ENCODE data around the gene GALNT18. TPM values are rescaled to one million over a fixed set of nuclear protein-coding genes. Genes with fewer than 3 reads are reported as not detected.

Gene GALNT18
- total and polyA plus RNA-seq, 2 of the 4 experiments (the other 2 are of a cell fraction): 9.5 to 11.3 TPM

- no peak overlapping the region for H2AK9ac ChIP-seq (replicated peaks; ENCODE audit: low read depth, low read length, poor library complexity)
- H3K56ac ChIP-seq (ENCODE audit: extremely low read depth, insufficient read depth, low read length): no peak overlapping the region
- no peak overlapping the region for H4K8ac ChIP-seq (ENCODE audit: low read depth in 2 of 2, low read length in 2 of 2)
- H2BK20ac ChIP-seq (ENCODE audit: low read depth, low read length): no peak overlapping the region
- POLR2A ChIA-PET (ENCODE audit: unreplicated experiment): no interaction called here
- no peak overlapping the region for H2BK15ac ChIP-seq (ENCODE audit: low read depth, low read length)
- no peak for TF ChIP-seq CEBPB (IDR thresholded peaks at IDR 0.05; ENCODE audit: low read depth, low read length)
- no peak for TF ChIP-seq RCOR1 (IDR thresholded peaks at IDR 0.05; ENCODE audit: insufficient replicate concordance, low read length)
- no peak for TF ChIP-seq FOS (IDR thresholded peaks at IDR 0.05; ENCODE audit: low read depth, low read length)
- no peak for TF ChIP-seq SMC3 (IDR thresholded peaks at IDR 0.05; ENCODE audit: low read depth, low read length)
- no peak for TF ChIP-seq NFE2L2 (IDR thresholded peaks at IDR 0.05; ENCODE audit: low read depth, low read length)
- no peak for TF ChIP-seq BHLHE40 (IDR thresholded peaks at IDR 0.05; ENCODE audit: low read depth, low read length)
- TF ChIP-seq MAZ (IDR thresholded peaks at IDR 0.05; ENCODE audit: borderline replicate concordance, low read depth, low read length): no peak
- TF ChIP-seq, protein P1, sequence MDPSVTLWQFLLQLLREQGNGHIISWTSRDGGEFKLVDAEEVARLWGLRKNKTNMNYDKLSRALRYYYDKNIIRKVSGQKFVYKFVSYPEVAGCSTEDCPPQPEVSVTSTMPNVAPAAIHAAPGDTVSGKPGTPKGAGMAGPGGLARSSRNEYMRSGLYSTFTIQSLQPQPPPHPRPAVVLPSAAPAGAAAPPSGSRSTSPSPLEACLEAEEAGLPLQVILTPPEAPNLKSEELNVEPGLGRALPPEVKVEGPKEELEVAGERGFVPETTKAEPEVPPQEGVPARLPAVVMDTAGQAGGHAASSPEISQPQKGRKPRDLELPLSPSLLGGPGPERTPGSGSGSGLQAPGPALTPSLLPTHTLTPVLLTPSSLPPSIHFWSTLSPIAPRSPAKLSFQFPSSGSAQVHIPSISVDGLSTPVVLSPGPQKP (IDR thresholded peaks at IDR 0.05; ENCODE audit: borderline replicate concordance, low read depth, low read length): no peak
- TF ChIP-seq MXI1 (IDR thresholded peaks at IDR 0.05; ENCODE audit: borderline replicate concordance, low read depth, low read length): no peak
- TF ChIP-seq, protein P2, sequence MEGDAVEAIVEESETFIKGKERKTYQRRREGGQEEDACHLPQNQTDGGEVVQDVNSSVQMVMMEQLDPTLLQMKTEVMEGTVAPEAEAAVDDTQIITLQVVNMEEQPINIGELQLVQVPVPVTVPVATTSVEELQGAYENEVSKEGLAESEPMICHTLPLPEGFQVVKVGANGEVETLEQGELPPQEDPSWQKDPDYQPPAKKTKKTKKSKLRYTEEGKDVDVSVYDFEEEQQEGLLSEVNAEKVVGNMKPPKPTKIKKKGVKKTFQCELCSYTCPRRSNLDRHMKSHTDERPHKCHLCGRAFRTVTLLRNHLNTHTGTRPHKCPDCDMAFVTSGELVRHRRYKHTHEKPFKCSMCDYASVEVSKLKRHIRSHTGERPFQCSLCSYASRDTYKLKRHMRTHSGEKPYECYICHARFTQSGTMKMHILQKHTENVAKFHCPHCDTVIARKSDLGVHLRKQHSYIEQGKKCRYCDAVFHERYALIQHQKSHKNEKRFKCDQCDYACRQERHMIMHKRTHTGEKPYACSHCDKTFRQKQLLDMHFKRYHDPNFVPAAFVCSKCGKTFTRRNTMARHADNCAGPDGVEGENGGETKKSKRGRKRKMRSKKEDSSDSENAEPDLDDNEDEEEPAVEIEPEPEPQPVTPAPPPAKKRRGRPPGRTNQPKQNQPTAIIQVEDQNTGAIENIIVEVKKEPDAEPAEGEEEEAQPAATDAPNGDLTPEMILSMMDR (conservative IDR thresholded peaks at IDR 0.05; ENCODE audit: low read depth, low read length): no peak
- no peak for TF ChIP-seq CHD1 (IDR thresholded peaks at IDR 0.05; ENCODE audit: low read depth, low read length)
- H4K20me1 ChIP-seq (ENCODE audit: insufficient read depth, low read length): no peaks in the 10 kb centered on the region
- H3K4me1 ChIP-seq (ENCODE audit: control insufficient read depth, insufficient read depth, low read length): no peaks in the 10 kb centered on the region
- H3K79me1 ChIP-seq (ENCODE audit: low read depth in 1 of 2, low read length in 2 of 2): no peaks in the 10 kb centered on the region
- 60% methylated on average over 1 of the region's 2 CpGs; no CpG with 5 or more reads in 1 of the 2 experiments for WGBS, 2 experiments (ENCODE audit: extremely low coverage in 2 of 2, insufficient read length in 1 of 2)
- no peaks in the 10 kb centered on the region for H3K9me3 ChIP-seq (ENCODE audit: control insufficient read depth, insufficient read depth, low read length)
- no peak overlapping the region for H3K14ac ChIP-seq (replicated peaks; ENCODE audit: low read depth, low read length)
- dilution Hi-C loops (cut with HindIII; ENCODE audit: low sequenced_read_pairs, unreplicated experiment): no loop called here
- CTCF ChIA-PET: no interaction called here
- H2BK120ac ChIP-seq (ENCODE audit: low read depth, low read length): no peak overlapping the region
- H3K18ac ChIP-seq (ENCODE audit: low read depth, low read length): no peak overlapping the region
- intact Hi-C loops (cut with micrococcal nuclease): no loop called here
- H3K9ac ChIP-seq (ENCODE audit: low read depth, low read length): no peak overlapping the region
- no peak for ATAC-seq (ENCODE audit: low read depth)
- H3K27me3 ChIP-seq (ENCODE audit: control insufficient read depth, insufficient read depth, low read length): peaks cover 11% of the 10 kb centered on the region
- in situ Hi-C loops (cut with MboI; ENCODE audit: low sequenced_read_pairs): no loop called here
- H3K23ac ChIP-seq (ENCODE audit: low read depth, low read length): no peak overlapping the region
- H4K5ac ChIP-seq (ENCODE audit: low read depth, low read length): no peak overlapping the region
- H3K36me3 ChIP-seq (ENCODE audit: control insufficient read depth, insufficient read depth, low read length): no peaks in the 10 kb centered on the region
- no peak overlapping the region for H4K91ac ChIP-seq (ENCODE audit: insufficient read depth, low read depth, low read length)
- H3K4me3 ChIP-seq (ENCODE audit: insufficient read depth, low read depth, low read length): no peak overlapping the region
- H3K4me2 ChIP-seq (ENCODE audit: low read depth, low read length): no peak overlapping the region
- no peak overlapping the region for H2AK5ac ChIP-seq (ENCODE audit: low read depth, low read length)
- H3K27ac ChIP-seq (ENCODE audit: insufficient read depth, low read length): no peak overlapping the region
- no peaks in the 10 kb centered on the region for H3K9me1 ChIP-seq (ENCODE audit: insufficient read depth, low read length)
- H2AFZ ChIP-seq (replicated peaks; ENCODE audit: low read length, poor library complexity): no peak overlapping the region
- H3K4ac ChIP-seq (ENCODE audit: low read depth, low read length): no peak overlapping the region
- no peak overlapping the region for H2BK5ac ChIP-seq (ENCODE audit: low read depth, low read length, poor library complexity, severe bottlenecking)
- no peak for DNase-seq
- no TSS peak for BruUV-seq (replicated peaks)
These were observed 122.5 kb downstream of the GALNT18 start for GRCh38 chr11:11499300-11499699.

Data from IMR-90 (cell line).